HT1080 (cell line): ENCODE results near the gene CSNK1G2. TPM values are rescaled to one million over a fixed set of nuclear protein-coding genes. Genes with fewer than 3 reads are reported as not detected.
"Not testable (repeated sequence)": the region's sequence is repeated elsewhere in the genome, so short reads cannot be mapped to it uniquely, and the experiment has no call there.

Experiments
- DNase-seq: peaks from one replicate; pipeline ENCODE4 v3.0.0-alpha.2; 2015; ENCODE audit warnings: low read depth
- total RNA-seq: library from RNA; depleted of rRNA; stranded (reverse); fragments of >200 nt; shearing (Covaris generic); gene quantifications from 2 replicates; pipeline ENCODE4 v1.2.3, GENCODE V29; 2014

The CSNK1G2 gene
- total RNA-seq, 1 experiment from 2014 or later = 111 TPM

GRCh38 chr19:1987197-1988187 lies 46.5 kb downstream of the CSNK1G2 start:
- DNase-seq = no peak

DNA sequence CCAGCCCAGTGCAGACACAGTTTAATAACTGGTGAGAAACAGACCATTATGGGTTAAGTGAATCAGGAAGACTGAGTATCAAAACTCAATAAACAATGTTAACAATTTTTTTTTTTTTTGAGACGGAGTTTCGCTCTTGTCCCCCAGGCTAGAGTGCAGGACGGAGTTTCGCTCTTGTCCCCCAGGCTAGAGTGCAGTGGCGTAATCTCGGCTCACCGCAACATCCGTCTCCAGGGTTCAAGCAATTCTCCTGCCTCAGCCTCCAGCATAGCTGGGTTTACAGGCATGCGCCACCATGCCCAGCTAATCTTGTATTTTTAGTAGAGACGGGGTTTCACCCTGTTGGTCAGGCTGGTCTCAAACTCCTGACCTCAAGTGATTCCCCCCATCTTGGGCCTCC lies 47.5 kb downstream of the CSNK1G2 start:
- DNase-seq = not testable (repeated sequence)

DNA sequence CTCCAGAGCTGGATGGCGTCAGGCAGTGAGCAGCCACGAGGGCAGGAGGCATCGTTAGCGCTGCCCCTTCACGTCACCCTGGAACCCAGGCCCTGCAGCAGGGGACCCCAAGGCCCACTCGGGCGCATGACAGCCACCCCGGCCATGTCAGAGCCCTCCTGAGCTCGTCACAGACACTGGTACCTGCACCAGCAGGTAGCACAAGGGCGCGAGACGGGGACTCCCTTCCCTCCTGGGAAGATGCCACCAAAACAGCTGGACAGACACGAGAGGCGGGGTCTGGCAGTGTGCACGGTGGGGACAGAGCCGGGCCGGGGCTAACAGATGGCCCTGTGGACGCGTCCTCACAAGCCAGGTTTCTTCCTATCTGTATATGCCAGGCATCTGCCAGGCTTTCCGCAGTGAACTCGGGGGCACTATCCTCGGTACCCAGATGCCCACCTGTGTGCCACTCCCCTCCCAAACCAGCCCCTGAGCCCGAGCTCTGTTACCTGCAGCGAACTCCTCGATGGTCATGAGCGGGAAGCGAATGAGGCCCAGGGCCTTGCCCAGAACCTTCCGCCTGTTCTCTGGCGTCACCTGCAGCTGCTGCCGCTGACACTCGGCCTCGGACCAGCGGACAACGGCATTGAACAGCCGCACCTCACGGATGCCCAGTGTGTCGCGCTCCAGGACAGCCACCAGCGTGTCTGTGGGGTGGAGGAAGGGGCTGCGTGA lies 48.7 kb downstream of the CSNK1G2 start:
- DNase-seq = no peak

DNA sequence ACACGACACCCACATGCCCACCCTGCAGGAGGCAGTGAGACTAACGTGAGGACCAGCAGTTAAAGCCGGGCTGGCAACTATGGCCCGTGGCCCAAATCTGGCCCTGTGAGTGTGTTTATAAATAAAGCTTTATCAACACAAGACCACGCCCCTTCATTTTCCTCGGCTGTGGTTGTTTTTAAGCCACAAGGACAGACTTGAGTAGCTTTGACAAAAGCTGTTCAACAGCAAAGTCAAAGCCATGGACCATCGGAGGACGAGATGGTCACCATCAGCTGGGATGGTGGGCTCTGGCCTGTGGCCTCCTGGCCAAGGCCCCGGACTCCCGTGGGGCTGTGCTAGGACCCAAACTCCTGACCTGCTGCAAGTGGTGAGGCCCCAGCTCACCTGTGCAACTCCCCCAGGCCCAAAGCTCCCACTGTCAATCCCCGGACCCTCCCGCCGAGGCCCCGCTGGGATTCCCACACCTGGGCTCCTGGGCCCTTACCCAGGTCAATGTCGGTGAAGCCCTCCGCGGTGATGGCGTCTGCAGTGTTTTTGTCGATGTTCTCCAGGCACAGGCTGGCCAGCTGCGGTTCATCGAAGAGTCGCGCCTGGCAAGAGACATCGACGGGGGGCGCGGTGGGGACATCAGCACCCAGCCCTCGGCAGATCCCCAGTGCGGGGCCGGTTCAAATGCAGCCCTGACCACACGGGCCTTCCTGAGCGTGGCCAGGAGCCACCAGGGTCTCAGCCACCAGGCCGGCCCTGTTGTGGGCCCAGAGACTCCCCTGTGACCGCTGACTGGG lies 49.5 kb downstream of the CSNK1G2 start:
- DNase-seq = no peak

- no peak for DNase-seq
These were observed 50.3 kb downstream of the CSNK1G2 start for GRCh38 chr19:1991018-1991913.

GRCh38 chr19:1992759-1993260 lies 51.8 kb downstream of the CSNK1G2 start:
- no peak for DNase-seq

DNA sequence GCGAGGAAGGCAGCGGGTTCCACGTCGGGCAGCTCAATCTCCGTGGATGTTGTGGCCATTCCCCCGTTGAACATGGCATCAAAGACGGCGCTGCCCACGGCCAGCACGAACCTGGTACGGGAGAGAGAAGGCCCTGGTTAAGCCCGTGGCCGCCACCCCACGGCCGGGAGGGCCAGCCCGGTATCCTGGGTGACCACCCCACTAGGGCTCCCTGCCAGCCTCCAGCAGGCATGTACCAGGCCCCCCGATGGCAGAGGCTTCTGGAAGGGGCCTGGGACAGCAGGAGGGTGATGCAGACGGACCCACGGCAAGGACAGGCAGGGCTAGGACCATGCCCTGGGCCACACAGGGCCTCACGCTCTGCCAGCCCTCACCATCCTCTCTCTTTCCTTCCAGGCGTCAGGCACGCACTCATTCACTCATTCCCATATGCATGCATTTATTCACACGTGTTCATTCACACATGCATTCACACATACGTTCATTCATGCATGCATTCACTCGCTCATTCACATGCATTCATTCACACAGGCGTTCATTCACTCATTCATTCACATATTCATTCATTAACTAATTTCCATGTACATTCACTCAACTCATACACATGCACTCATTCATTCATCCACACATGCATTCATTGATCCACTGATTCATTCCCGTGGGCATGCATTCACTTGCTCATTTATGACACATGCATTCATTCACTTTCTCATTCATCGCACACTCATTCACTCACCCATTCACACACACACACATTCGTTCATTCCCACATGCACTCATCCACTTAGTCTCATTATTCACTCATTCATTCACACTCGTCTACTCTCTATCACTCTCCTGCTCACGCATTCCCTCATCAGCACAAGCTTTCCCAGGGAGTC lies 56.6 kb downstream of the CSNK1G2 start:
- DNase-seq = no peak

- no peak for DNase-seq
These were observed 58.0 kb downstream of the CSNK1G2 start for GRCh38 chr19:1998712-1999708.

DNA sequence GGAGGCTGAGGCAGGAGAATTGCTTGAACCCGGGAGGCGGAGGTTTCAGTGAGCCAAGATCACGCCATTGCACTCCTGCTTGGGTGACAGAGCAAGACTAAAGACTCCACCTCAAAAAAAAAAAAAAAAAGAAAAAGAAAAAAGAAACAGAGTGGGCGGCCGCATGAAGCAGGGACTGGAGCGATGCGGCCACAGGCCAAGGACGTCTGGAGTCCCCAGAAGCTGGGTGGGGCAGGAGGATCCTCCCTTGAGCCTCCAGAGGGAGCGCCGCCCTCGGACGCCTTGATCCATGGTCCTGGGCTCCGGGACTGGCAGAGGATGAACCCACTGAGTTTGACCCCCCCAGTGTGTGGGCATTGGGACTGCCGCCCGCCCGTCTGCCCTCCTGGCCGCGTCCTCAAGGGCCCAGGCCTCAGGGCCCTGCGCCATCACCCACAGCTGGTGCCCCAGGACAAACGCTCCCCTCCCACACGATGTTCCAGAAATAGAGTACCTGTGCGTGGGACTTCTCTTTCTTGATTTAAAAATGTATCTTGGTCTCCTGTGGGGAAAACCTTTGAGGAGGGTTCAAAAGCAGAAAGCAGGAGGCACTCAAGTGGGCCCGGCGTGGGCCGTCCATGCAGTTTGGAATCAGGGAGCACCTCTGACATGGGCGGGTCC lies 59.0 kb downstream of the CSNK1G2 start:
- DNase-seq = no peak

- no peak for DNase-seq
These were observed 62.9 kb downstream of the CSNK1G2 start for GRCh38 chr19:2003874-2004273.

- DNase-seq = no peak
These were observed 69.2 kb downstream of the CSNK1G2 start for GRCh38 chr19:2010135-2010668.

DNA sequence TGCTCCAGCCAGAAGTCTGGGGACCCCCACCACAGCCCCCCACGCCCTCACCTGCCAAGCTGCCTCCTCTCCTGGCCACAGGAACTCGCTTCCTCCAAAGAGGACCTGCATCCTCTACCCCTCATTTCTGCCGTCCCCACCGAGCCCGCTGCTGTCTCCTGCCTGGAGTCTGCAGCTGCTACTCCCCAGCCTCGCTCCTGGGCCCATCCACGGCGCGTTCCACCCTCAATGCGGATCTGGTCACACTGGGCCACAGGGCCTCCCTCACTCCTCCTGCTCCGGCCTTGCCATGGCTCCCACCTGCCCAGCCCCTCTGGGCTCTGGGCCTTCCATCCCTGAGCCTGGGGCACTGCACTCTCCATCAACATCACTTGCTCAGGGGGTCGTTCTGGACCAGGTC lies 70.2 kb downstream of the CSNK1G2 start:
- DNase-seq = no peak

GRCh38 chr19:2012941-2013682 lies 72.1 kb downstream of the CSNK1G2 start:
- no peak for DNase-seq

DNA sequence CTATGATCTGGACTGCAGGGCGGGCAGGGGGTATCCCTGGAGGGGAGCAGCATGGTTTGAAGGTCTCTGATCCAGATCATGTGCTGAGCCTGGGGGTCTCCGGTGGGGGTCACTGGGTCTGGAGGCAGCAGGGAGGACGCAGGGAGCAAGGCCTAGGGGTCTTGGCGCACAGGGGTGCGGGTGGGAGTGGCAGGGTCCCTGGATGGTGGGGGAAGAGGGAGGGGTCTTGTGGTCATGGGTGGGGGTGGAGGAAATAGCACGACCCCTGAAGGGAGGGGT lies 72.7 kb downstream of the CSNK1G2 start:
- DNase-seq = no peak

GRCh38 chr19:2014131-2014571 lies 73.2 kb downstream of the CSNK1G2 start:
- DNase-seq = no peak

DNA sequence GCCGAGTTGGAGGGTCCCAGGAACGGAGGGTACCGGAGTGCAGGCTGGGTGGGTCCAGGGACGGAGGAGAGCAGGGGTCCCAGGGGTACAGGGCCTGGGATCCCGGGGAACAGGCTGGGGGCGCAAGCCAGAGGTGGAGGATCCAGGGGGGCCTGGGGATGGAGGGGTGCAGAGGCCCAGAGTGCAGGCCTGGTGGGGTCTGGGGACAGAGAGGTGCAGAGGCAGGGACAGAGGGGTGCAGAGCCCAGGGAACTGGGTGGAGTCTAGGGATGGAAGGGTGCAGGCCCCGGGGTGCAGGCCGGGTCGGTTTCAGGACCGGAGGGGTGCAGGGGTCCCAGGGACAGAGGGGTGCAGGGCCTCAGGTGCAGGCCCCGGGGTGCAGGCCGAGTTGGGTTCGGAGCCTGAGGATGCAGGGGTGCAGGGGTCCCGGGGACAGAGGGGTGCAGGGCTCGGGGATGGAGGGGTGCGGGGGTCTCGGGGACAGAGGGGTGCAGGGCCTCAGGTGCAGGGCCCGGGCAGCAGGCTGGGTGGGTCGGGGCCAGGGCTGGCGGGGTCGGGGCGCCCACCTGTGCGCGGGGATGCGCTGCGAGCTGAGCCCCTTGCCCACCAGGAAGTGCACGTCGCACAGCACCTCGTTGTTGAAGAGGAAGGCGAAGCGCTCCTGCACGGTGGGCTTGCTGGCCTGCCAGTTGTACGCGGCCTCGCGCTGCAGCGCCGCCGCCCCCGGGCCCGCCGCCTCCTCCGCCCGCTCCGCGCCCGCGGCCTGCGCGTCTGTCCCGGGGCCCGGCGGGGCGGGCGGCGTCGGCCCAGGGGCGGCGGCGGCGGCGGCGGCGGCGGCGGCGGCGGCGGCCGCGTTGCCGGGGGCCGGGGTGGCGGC lies 74.0 kb downstream of the CSNK1G2 start:
- DNase-seq = no peak
